ENCODE measurements around the gene ENPP1.
"Not testable (repeated sequence)": the region's sequence is repeated elsewhere in the genome, so short reads cannot be mapped to it uniquely, and the experiment has no call there.

ENPP1 gene

GRCh38 chr6:131908787-131909186 lies 101.0 kb downstream of the ENPP1 start:
- not testable (repeated sequence) for H3K27me3 ChIP-seq (ENCODE audit: control insufficient read depth in 1 of 2, insufficient read depth in 2 of 2, low read length in 2 of 2); H3K9ac ChIP-seq (ENCODE audit: low read depth in 1 of 2, low read length in 2 of 2); H3K4me3 ChIP-seq (ENCODE audit: low read depth in 1 of 2, low read length in 2 of 2); H3K4me1 ChIP-seq (ENCODE audit: control insufficient read depth in 1 of 2, insufficient read depth in 2 of 2, low read length in 2 of 2); H3K27ac ChIP-seq (ENCODE audit: low read depth, low read length); H3K9me3 ChIP-seq (ENCODE audit: control insufficient read depth in 1 of 2, low read length in 2 of 2); H3K36me3 ChIP-seq (ENCODE audit: control insufficient read depth in 1 of 2, insufficient read depth in 2 of 2, low read length in 2 of 2)

- Histone ChIP-seq H3K9me3 (ENCODE audit: control insufficient read depth in 1 of 2, low read length in 2 of 2) (no peaks in the 10 kb centered on the region), H3K9ac (ENCODE audit: low read depth in 1 of 2, low read length in 2 of 2) (no peak overlapping the region), H3K27me3 (ENCODE audit: control insufficient read depth in 1 of 2, insufficient read depth in 2 of 2, low read length in 2 of 2) (peaks cover 0 to 3% of the 10 kb centered on the region in 2 donors), H3K4me1 (ENCODE audit: control insufficient read depth in 1 of 2, insufficient read depth in 2 of 2, low read length in 2 of 2) (peaks cover 0 to 10% of the 10 kb centered on the region in 2 donors), H3K36me3 (ENCODE audit: control insufficient read depth in 1 of 2, insufficient read depth in 2 of 2, low read length in 2 of 2) (no peaks in the 10 kb centered on the region), H3K4me3 (ENCODE audit: low read depth in 1 of 2, low read length in 2 of 2) (no peak overlapping the region), H3K27ac (ENCODE audit: low read depth, low read length) (no peak overlapping the region)
Observed at GRCh38 chr6:131909408-131910218, 101.8 kb downstream of the ENPP1 start.

- H3K4me3 ChIP-seq (ENCODE audit: low read depth in 1 of 2, low read length in 2 of 2) = no peak overlapping the region
- H3K9ac ChIP-seq (ENCODE audit: low read depth in 1 of 2, low read length in 2 of 2) = no peak overlapping the region
- H3K27ac ChIP-seq (ENCODE audit: low read depth, low read length) = no peak overlapping the region
- no peaks in the 10 kb centered on the region for H3K36me3 ChIP-seq (ENCODE audit: control insufficient read depth in 1 of 2, insufficient read depth in 2 of 2, low read length in 2 of 2)
- H3K9me3 ChIP-seq (ENCODE audit: control insufficient read depth in 1 of 2, low read length in 2 of 2) = no peaks in the 10 kb centered on the region
- H3K27me3 ChIP-seq (ENCODE audit: control insufficient read depth in 1 of 2, insufficient read depth in 2 of 2, low read length in 2 of 2) = peaks cover 0 to 3% of the 10 kb centered on the region in 2 donors
- H3K4me1 ChIP-seq (ENCODE audit: control insufficient read depth in 1 of 2, insufficient read depth in 2 of 2, low read length in 2 of 2) = peaks cover under 1 to 10% of the 10 kb centered on the region in 2 donors
Observed at GRCh38 chr6:131910219-131910589, 102.4 kb downstream of the ENPP1 start.

GRCh38 chr6:131910956-131911355 lies 103.1 kb downstream of the ENPP1 start:
- Histone ChIP-seq H3K4me3 (ENCODE audit: low read depth in 1 of 2, low read length in 2 of 2) (no peak overlapping the region), H3K27me3 (ENCODE audit: control insufficient read depth in 1 of 2, insufficient read depth in 2 of 2, low read length in 2 of 2) (peaks cover 0 to 3% of the 10 kb centered on the region in 2 donors), H3K27ac (ENCODE audit: low read depth, low read length) (no peak overlapping the region), H3K9ac (ENCODE audit: low read depth in 1 of 2, low read length in 2 of 2) (no peak overlapping the region), H3K4me1 (ENCODE audit: control insufficient read depth in 1 of 2, insufficient read depth in 2 of 2, low read length in 2 of 2) (peaks cover 3 to 10% of the 10 kb centered on the region in 2 donors), H3K9me3 (ENCODE audit: control insufficient read depth in 1 of 2, low read length in 2 of 2) (no peaks in the 10 kb centered on the region), H3K36me3 (ENCODE audit: control insufficient read depth in 1 of 2, insufficient read depth in 2 of 2, low read length in 2 of 2) (no peaks in the 10 kb centered on the region)

GRCh38 chr6:131911951-131912350 lies 104.1 kb downstream of the ENPP1 start:
- no peak overlapping the region for H3K27ac ChIP-seq (ENCODE audit: low read depth, low read length)

GRCh38 chr6:131914234-131914633 lies 106.4 kb downstream of the ENPP1 start:
- no peaks in the 10 kb centered on the region for H3K9me3 ChIP-seq (ENCODE audit: control insufficient read depth in 1 of 2, low read length in 2 of 2)
- H3K4me1 ChIP-seq (ENCODE audit: control insufficient read depth in 1 of 2, insufficient read depth in 2 of 2, low read length in 2 of 2) = peaks cover 3 to 10% of the 10 kb centered on the region in 2 donors
- H3K36me3 ChIP-seq (ENCODE audit: control insufficient read depth in 1 of 2, insufficient read depth in 2 of 2, low read length in 2 of 2) = no peaks in the 10 kb centered on the region
- no peak overlapping the region for H3K4me3 ChIP-seq (ENCODE audit: low read depth in 1 of 2, low read length in 2 of 2)
- no peak overlapping the region for H3K9ac ChIP-seq (ENCODE audit: low read depth in 1 of 2, low read length in 2 of 2)
- no peak overlapping the region for H3K27ac ChIP-seq (ENCODE audit: low read depth, low read length)
- H3K27me3 ChIP-seq (ENCODE audit: control insufficient read depth in 1 of 2, insufficient read depth in 2 of 2, low read length in 2 of 2) = peaks cover 3 to 5% of the 10 kb centered on the region in 2 donors

More at GRCh38 chr6:131911951-131912350, 104.1 kb downstream of the ENPP1 start:
- peaks cover 0 to 3% of the 10 kb centered on the region in 2 donors for H3K27me3 ChIP-seq (ENCODE audit: control insufficient read depth in 1 of 2, insufficient read depth in 2 of 2, low read length in 2 of 2)
- H3K4me1 ChIP-seq (ENCODE audit: control insufficient read depth in 1 of 2, insufficient read depth in 2 of 2, low read length in 2 of 2) = peaks cover 3 to 10% of the 10 kb centered on the region in 2 donors
- no peaks in the 10 kb centered on the region for H3K36me3 ChIP-seq (ENCODE audit: control insufficient read depth in 1 of 2, insufficient read depth in 2 of 2, low read length in 2 of 2)
- no peak overlapping the region for H3K4me3 ChIP-seq (ENCODE audit: low read depth in 1 of 2, low read length in 2 of 2)
- no peaks in the 10 kb centered on the region for H3K9me3 ChIP-seq (ENCODE audit: control insufficient read depth in 1 of 2, low read length in 2 of 2)
- H3K9ac ChIP-seq (ENCODE audit: low read depth in 1 of 2, low read length in 2 of 2) = no peak overlapping the region

- peaks cover 3% of the 10 kb centered on the region in 2 donors for H3K4me1 ChIP-seq (ENCODE audit: control insufficient read depth in 1 of 2, insufficient read depth in 2 of 2, low read length in 2 of 2)
- H3K27ac ChIP-seq (ENCODE audit: low read depth, low read length) = no peak overlapping the region
- no peaks in the 10 kb centered on the region for H3K36me3 ChIP-seq (ENCODE audit: control insufficient read depth in 1 of 2, insufficient read depth in 2 of 2, low read length in 2 of 2)
- H3K27me3 ChIP-seq (ENCODE audit: control insufficient read depth in 1 of 2, insufficient read depth in 2 of 2, low read length in 2 of 2) = peaks cover 3 to 5% of the 10 kb centered on the region in 2 donors
- no peak overlapping the region for H3K4me3 ChIP-seq (ENCODE audit: low read depth in 1 of 2, low read length in 2 of 2)
- no peak overlapping the region for H3K9ac ChIP-seq (ENCODE audit: low read depth in 1 of 2, low read length in 2 of 2)
- no peaks in the 10 kb centered on the region for H3K9me3 ChIP-seq (ENCODE audit: control insufficient read depth in 1 of 2, low read length in 2 of 2)
Observed at GRCh38 chr6:131914967-131915751, 107.3 kb downstream of the ENPP1 start.

GRCh38 chr6:131916091-131916796 lies 108.4 kb downstream of the ENPP1 start:
- not testable (repeated sequence) for H3K36me3 ChIP-seq (ENCODE audit: control insufficient read depth in 1 of 2, insufficient read depth in 2 of 2, low read length in 2 of 2); H3K4me3 ChIP-seq (ENCODE audit: low read depth in 1 of 2, low read length in 2 of 2); H3K27ac ChIP-seq (ENCODE audit: low read depth, low read length); H3K9ac ChIP-seq (ENCODE audit: low read depth in 1 of 2, low read length in 2 of 2); H3K27me3 ChIP-seq (ENCODE audit: control insufficient read depth in 1 of 2, insufficient read depth in 2 of 2, low read length in 2 of 2); H3K4me1 ChIP-seq (ENCODE audit: control insufficient read depth in 1 of 2, insufficient read depth in 2 of 2, low read length in 2 of 2); H3K9me3 ChIP-seq (ENCODE audit: control insufficient read depth in 1 of 2, low read length in 2 of 2)

- Histone ChIP-seq H3K36me3 (ENCODE audit: control insufficient read depth in 1 of 2, insufficient read depth in 2 of 2, low read length in 2 of 2) (no peaks in the 10 kb centered on the region), H3K9ac (ENCODE audit: low read depth in 1 of 2, low read length in 2 of 2) (no peak overlapping the region), H3K4me3 (ENCODE audit: low read depth in 1 of 2, low read length in 2 of 2) (no peak overlapping the region), H3K4me1 (ENCODE audit: control insufficient read depth in 1 of 2, insufficient read depth in 2 of 2, low read length in 2 of 2) (peaks cover 0 to 3% of the 10 kb centered on the region in 2 donors), H3K27me3 (ENCODE audit: control insufficient read depth in 1 of 2, insufficient read depth in 2 of 2, low read length in 2 of 2) (peaks cover 0 to 5% of the 10 kb centered on the region in 2 donors), H3K9me3 (ENCODE audit: control insufficient read depth in 1 of 2, low read length in 2 of 2) (no peaks in the 10 kb centered on the region), H3K27ac (ENCODE audit: low read depth, low read length) (no peak overlapping the region)
Observed at GRCh38 chr6:131916847-131917246, 109.0 kb downstream of the ENPP1 start.

GRCh38 chr6:131917318-131917717 lies 109.5 kb downstream of the ENPP1 start:
- Histone ChIP-seq H3K4me3 (ENCODE audit: low read depth in 1 of 2, low read length in 2 of 2) (no peak overlapping the region), H3K36me3 (ENCODE audit: control insufficient read depth in 1 of 2, insufficient read depth in 2 of 2, low read length in 2 of 2) (no peaks in the 10 kb centered on the region), H3K27me3 (ENCODE audit: control insufficient read depth in 1 of 2, insufficient read depth in 2 of 2, low read length in 2 of 2) (peaks cover 0 to 5% of the 10 kb centered on the region in 2 donors), H3K9ac (ENCODE audit: low read depth in 1 of 2, low read length in 2 of 2) (no peak overlapping the region), H3K9me3 (ENCODE audit: control insufficient read depth in 1 of 2, low read length in 2 of 2) (peaks cover 0 to under 1% of the 10 kb centered on the region in 2 donors), H3K4me1 (ENCODE audit: control insufficient read depth in 1 of 2, insufficient read depth in 2 of 2, low read length in 2 of 2) (peaks cover 0 to 3% of the 10 kb centered on the region in 2 donors), H3K27ac (ENCODE audit: low read depth, low read length) (no peak overlapping the region)
